HepG2 (cell line): Measurements from ENCODE around the gene STOML2. TPM values are rescaled to one million over a fixed set of nuclear protein-coding genes. Genes with fewer than 3 reads are reported as not detected.

Experiments used
- CEBPG ChIP-seq: IDR thresholded peaks from 2 replicates; pipeline ENCODE4 v1.6.1; 2016
- CREBL2 ChIP-seq: sonication (generic); formaldehyde crosslinking; IDR thresholded peaks from 2 replicates; pipeline ENCODE4 v1.8.1; 2023; ENCODE audit warnings: missing genetic modification reagents, mild to moderate bottlenecking, borderline replicate concordance
- FLYWCH1 ChIP-seq: sonication (generic); formaldehyde crosslinking; IDR thresholded peaks from 2 replicates; pipeline ENCODE4 v1.8.1; 2023; ENCODE audit warnings: mild to moderate bottlenecking, missing genetic modification reagents
- FOXA1 ChIP-seq, 2 experiments: fragments of 450-650 bp in 1 of 2; sonication (generic) in 1 of 2; formaldehyde crosslinking in 1 of 2; IDR thresholded peaks; 2 replicates each; pipeline versions ENCODE4 v1.4.0 to v1.6.1; 2016 to 2020; ENCODE audit warnings: missing genetic modification reagents in 1 of 2
- GTF3A ChIP-seq: sonication (generic); formaldehyde crosslinking; conservative IDR thresholded peaks from 2 replicates; pipeline ENCODE4 v1.4.0; 2020; ENCODE audit warnings: mild to moderate bottlenecking, missing genetic modification reagents
- ISX ChIP-seq: sonication (generic); formaldehyde crosslinking; conservative IDR thresholded peaks from 2 replicates; pipeline ENCODE4 v1.5.0; 2020; ENCODE audit warnings: missing genetic modification reagents
- KLF12 ChIP-seq: sonication (generic); formaldehyde crosslinking; IDR thresholded peaks from 2 replicates; pipeline ENCODE4 v1.4.0; 2020; ENCODE audit warnings: missing genetic modification reagents, borderline replicate concordance
- LBX2 ChIP-seq: sonication (generic); formaldehyde crosslinking; IDR thresholded peaks from 2 replicates; pipeline ENCODE4 v1.5.0; 2020; ENCODE audit warnings: missing genetic modification reagents, mild to moderate bottlenecking, borderline replicate concordance
- MYC ChIP-seq: sonication (generic); formaldehyde crosslinking; IDR thresholded peaks from 2 replicates; pipeline ENCODE4 v1.9.0; 2021; ENCODE audit warnings: missing genetic modification reagents, borderline replicate concordance
- PCBP1 ChIP-seq: fragments of 200-400 bp; formaldehyde crosslinking; IDR thresholded peaks from 2 replicates; pipeline ENCODE4 v1.6.1; 2017; ENCODE audit warnings: mild to moderate bottlenecking, low read depth, low read length, borderline replicate concordance
- WIZ ChIP-seq: sonication (generic); formaldehyde crosslinking; IDR thresholded peaks from 2 replicates; pipeline ENCODE4 v1.5.1; 2020; ENCODE audit warnings: mild to moderate bottlenecking, missing genetic modification reagents
- ZFY ChIP-seq: sonication (generic); formaldehyde crosslinking; IDR thresholded peaks from 2 replicates; pipeline ENCODE4 v1.4.0; 2020; ENCODE audit warnings: missing genetic modification reagents
- ZNF724P ChIP-seq: sonication (generic); formaldehyde crosslinking; IDR thresholded peaks from 2 replicates; pipeline ENCODE4 v1.8.0; 2022; ENCODE audit warnings: missing genetic modification reagents, borderline replicate concordance
- ZNF75D ChIP-seq: sonication (generic); formaldehyde crosslinking; IDR thresholded peaks from 2 replicates; pipeline ENCODE4 v1.8.1; 2023; ENCODE audit warnings: missing genetic modification reagents, mild to moderate bottlenecking, borderline replicate concordance
- ZNF772 ChIP-seq: sonication (generic); formaldehyde crosslinking; IDR thresholded peaks from 2 replicates; pipeline ENCODE4 v1.5.0; 2020; ENCODE audit warnings: mild to moderate bottlenecking, missing genetic modification reagents
- ZNF777 ChIP-seq: sonication (generic); formaldehyde crosslinking; IDR thresholded peaks from 2 replicates; pipeline ENCODE4 v1.4.0; 2020; ENCODE audit warnings: missing genetic modification reagents
- polyA plus RNA-seq, 8 experiments: library from polyadenylated mRNA; depleted of rRNA in 3 of 8; stranded (reverse) in 7 of 8; unstranded in 1 of 8; fragments of >200 nt; fragmentation: Illumina TruSeq in 4 of 8; extraction: Trizol in 4 of 8; gene quantifications; 2 replicates each; pipeline versions ENCODE4 v1.2.1 to v1.2.3, GENCODE V29; 2011 to 2016; ENCODE audit warnings: low read depth in 4 of 8, missing spikeins in 1 of 8, mixed read lengths in 1 of 8; ENCODE audit not compliant: insufficient read depth in 1 of 8
- total RNA-seq, 5 experiments: library from RNA; depleted of rRNA; stranded (reverse); fragments of >200 nt; fragmentation: Illumina TruSeq; extraction: Trizol; gene quantifications; 2 replicates each; pipeline ENCODE4 v1.2.3, GENCODE V29; 2016; ENCODE audit warnings: low read depth in 1 of 5
- TF ChIP-seq, protein P1 (sequence below): sonication (generic); formaldehyde crosslinking; IDR thresholded peaks from 2 replicates; pipeline ENCODE4 v1.4.0; 2020; ENCODE audit warnings: mild to moderate bottlenecking, missing genetic modification reagents
- TF ChIP-seq, protein P2 (sequence below), 2 experiments: fragments of 450-650 bp in 1 of 2; sonication (generic) in 1 of 2; formaldehyde crosslinking in 1 of 2; IDR thresholded peaks; 2 replicates each; pipeline versions ENCODE4 v1.6.1 to v1.8.0; 2016 to 2022; ENCODE audit warnings: antibody characterized with exemption in 1 of 2, mild to moderate bottlenecking in 1 of 2, missing genetic modification reagents in 1 of 2

The STOML2 gene
- total and polyA plus RNA-seq, 2 of the 13 experiments (the other 11 are each of a cell fraction or from before 2014, with no cell fraction given), result 245 to 250 TPM

- peak; percentile 95 for TF ChIP-seq ZNF724P (CRISPR knock-in tag)
- no peak for TF ChIP-seq CEBPG
- TF ChIP-seq FLYWCH1 (CRISPR knock-in tag), result no peak
- peak; percentile 100 for TF ChIP-seq ZFY (CRISPR knock-in tag)
- TF ChIP-seq GTF3A (CRISPR knock-in tag), result peak; percentile 75; the same call in 1 of the 2 replicates
- TF ChIP-seq ZNF75D (CRISPR knock-in tag), result no peak
- peak; percentile 94 for TF ChIP-seq ZNF772 (CRISPR knock-in tag)
- peak; percentile 55; the same call in 1 of the 2 replicates for TF ChIP-seq CREBL2 (CRISPR knock-in tag)
- TF ChIP-seq PCBP1, result 0 out of 2 replicates have a peak, but pooled peaks have one; percentile 42
- TF ChIP-seq WIZ (CRISPR knock-in tag), result no peak
- no peak; the same call in 1 of the 2 replicates for TF ChIP-seq ZNF777 (CRISPR knock-in tag)
- TF ChIP-seq LBX2, result peak; percentile 80; the same call in 1 of the 2 replicates
- TF ChIP-seq, protein P1, sequence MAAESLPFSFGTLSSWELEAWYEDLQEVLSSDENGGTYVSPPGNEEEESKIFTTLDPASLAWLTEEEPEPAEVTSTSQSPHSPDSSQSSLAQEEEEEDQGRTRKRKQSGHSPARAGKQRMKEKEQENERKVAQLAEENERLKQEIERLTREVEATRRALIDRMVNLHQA (CRISPR knock-in tag), result 0 out of 2 replicates have a peak, but pooled peaks have one; percentile 58
- TF ChIP-seq KLF12 (CRISPR knock-in tag), result peak; percentile 72; the same call in 1 of the 2 replicates
- TF ChIP-seq ISX, result no peak
- no peak for TF ChIP-seq FOXA1 (IDR thresholded peaks at IDR 0.05)
- no peak for TF ChIP-seq FOXA1 (CRISPR knock-in tag; IDR thresholded peaks at IDR 0.05)
- TF ChIP-seq MYC (CRISPR knock-in tag), result peak; percentile 90
- TF ChIP-seq, protein P2, sequence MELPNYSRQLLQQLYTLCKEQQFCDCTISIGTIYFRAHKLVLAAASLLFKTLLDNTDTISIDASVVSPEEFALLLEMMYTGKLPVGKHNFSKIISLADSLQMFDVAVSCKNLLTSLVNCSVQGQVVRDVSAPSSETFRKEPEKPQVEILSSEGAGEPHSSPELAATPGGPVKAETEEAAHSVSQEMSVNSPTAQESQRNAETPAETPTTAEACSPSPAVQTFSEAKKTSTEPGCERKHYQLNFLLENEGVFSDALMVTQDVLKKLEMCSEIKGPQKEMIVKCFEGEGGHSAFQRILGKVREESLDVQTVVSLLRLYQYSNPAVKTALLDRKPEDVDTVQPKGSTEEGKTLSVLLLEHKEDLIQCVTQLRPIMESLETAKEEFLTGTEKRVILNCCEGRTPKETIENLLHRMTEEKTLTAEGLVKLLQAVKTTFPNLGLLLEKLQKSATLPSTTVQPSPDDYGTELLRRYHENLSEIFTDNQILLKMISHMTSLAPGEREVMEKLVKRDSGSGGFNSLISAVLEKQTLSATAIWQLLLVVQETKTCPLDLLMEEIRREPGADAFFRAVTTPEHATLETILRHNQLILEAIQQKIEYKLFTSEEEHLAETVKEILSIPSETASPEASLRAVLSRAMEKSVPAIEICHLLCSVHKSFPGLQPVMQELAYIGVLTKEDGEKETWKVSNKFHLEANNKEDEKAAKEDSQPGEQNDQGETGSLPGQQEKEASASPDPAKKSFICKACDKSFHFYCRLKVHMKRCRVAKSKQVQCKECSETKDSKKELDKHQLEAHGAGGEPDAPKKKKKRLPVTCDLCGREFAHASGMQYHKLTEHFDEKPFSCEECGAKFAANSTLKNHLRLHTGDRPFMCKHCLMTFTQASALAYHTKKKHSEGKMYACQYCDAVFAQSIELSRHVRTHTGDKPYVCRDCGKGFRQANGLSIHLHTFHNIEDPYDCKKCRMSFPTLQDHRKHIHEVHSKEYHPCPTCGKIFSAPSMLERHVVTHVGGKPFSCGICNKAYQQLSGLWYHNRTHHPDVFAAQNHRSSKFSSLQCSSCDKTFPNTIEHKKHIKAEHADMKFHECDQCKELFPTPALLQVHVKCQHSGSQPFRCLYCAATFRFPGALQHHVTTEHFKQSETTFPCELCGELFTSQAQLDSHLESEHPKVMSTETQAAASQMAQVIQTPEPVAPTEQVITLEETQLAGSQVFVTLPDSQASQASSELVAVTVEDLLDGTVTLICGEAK (IDR thresholded peaks at IDR 0.05), result no peak
- TF ChIP-seq, protein P2 (CRISPR knock-in tag; IDR thresholded peaks at IDR 0.05), result peak; percentile 85; the same call in 1 of the 2 replicates
These were observed 6.7 kb downstream of the STOML2 start, which contains the start of gene PIGO (continued) for GRCh38 chr9:35096035-35096849.
